GM18861 (cell line): ENCODE results near the gene GEMIN2.
A peak's percentile ranks its signal among the peaks of the same experiment; 100 is the strongest.
"Not testable (repeated sequence)": the region's sequence is repeated elsewhere in the genome, so short reads cannot be mapped to it uniquely, and the experiment has no call there.

ENCODE experiments used
- ATAC-seq: cut with Tn5 transposase; IDR thresholded peaks from one replicate; pipeline ENCODE4 v1.9.1; 2021; ENCODE audit not compliant: unreplicated experiment

The GEMIN2 gene

DNA sequence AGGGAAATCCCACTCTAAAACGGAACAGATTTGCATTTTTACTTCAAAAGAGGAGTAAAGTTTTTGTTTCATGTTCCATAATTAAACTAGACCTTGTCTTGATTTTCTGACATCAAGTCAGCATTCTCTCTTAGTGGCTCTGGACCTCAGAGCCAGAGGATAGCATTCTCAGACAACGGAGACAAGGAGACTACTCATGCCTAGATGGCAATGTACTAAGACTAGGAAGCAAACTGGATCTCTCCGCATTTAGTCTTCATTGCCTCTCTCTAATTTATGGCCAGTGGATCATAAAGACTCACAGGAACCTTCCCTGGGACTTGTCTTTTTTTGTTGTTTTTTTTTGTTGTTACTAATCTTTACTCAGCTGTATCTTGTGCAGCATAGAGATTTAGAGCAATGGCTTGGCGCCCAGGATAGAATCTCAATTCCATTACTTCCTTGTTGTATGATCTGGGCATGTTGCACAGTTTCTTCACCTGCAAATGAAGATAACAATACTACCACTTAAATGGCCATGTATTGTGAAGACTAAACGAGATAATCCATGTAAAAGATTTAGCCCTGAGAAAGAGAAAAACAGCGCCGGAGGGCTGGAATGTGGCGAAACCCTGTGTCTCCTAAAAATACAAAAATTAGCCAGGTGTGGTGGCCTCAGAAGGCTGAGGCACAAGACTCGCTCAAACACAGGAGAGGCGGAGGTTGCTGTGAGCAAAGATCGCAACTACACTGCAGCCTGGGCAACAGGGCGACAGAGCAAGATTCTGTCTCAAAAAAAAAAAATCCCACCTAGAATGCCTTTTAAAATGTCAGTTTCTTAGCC lies 4.0 kb upstream of the GEMIN2 start:
- ATAC-seq: no peak

DNA sequence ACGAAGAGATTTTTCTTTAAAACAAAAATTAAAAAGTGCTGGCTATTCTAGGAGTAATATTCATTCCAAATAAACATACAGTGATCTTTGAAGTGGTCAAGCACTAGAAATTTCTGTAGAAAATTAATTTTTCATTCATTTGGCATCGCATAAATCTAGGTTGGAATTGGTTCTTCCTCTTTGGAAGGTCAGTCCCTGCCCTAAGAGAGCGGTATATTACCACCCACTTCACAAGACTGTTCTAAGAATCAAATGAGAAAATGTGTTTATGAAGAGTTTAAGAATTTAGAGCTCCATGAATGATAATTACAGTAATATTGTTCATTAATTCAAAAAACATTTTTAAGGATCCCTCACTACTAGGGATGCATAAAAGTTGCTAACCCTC lies 444 bp upstream of the GEMIN2 start:
- ATAC-seq: no peak

DNA sequence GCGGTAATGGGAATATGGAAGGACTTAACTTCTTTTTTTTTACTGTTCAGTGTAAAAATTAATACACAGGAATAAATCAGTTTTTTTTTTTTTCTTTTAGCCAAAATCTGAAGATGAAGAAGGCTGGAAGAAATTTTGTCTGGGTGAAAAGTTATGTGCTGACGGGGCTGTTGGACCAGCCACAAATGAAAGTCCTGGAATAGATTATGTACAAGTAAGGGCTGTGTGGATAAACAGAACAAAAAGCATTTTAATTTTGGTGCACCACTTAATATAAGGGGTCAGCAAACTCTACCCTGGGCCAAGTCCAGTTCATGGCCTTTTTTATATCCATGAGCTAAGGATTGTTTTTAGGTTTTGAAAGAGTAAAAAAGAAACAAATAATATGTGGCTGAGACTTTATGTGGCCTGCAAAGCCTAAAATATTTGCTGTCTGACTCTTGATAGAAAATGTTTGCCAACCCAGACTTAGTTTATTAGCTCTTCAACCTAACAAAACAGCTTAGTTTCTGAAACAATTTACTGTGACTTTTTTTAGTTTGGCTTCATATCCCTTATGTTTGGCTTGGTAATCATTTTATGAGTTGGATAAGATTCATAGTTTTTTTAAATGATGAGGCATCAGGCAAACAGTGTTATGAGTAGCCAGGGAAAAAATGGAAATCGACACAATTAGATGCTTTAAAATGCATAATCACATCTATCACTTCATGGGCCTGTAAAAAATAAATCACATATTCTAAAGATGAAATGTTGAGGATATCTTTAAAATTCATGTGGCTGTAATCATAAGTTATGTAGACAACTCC lies 8.4 kb downstream of the GEMIN2 start:
- ATAC-seq: no peak

GRCh38 chr14:39137835-39138234 lies 23.7 kb downstream of the GEMIN2 start:
- not testable (repeated sequence) for ATAC-seq

DNA sequence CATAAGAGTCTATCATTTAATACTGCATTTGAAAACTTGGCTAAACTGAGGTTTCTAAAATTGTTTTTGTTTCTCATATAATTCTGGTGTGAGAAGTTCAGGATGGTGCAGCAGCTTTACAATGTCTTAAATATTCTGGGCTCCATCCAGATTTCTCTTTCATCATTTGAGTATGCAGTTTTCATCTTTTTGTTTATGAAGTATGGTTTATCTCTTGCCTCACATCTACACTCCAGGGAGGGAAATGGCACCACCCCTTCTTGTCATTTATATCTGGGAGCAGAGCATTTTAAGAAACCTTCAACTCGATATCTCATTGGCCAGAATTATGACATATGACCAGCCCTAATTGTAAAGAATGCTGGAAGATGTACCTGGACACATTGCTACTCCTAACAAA lies 24.3 kb downstream of the GEMIN2 start:
- ATAC-seq: no peak

DNA sequence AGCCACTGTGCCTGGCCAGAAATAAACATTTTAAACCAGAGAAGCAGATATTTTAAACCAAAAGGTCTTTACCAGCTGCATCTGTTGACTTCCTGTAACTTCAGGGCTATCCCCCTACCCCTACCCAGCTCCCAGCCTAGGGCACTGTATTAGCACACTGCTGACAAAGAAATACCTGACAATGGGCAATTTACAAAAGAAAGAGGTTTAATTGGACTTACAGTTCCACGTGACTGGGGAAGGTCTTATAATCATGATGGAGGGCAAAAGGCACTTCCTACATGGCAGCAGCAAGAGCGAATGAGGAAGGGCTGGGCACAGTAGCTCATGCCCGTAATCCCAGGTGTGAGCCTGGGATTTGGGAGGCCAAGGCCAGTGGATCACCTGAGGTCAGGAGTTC lies 26.0 kb downstream of the GEMIN2 start:
- no peak for ATAC-seq

DNA sequence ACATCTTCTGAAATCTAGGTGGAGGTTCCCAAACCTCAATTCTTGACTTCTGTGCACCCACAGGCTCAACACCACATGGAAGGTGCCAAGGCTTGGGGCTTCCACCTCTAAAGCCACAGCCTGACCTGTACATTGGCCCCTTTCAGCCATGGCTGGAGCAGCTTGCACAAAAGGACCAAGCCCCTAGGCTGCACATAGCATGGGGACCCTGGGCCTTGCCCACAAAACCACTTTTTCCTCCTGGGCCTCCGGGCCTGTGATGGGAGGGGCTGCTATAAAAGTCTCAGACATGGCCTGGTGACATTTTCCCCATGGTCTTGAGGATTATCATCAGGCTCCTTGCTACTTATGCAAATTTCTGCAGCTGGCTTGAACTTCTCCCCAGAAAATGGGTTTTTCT lies 27.5 kb downstream of the GEMIN2 start:
- not testable (repeated sequence) for ATAC-seq

- not testable (repeated sequence) for ATAC-seq
Observed at GRCh38 chr14:39143226-39143625, 29.1 kb downstream of the GEMIN2 start.

DNA sequence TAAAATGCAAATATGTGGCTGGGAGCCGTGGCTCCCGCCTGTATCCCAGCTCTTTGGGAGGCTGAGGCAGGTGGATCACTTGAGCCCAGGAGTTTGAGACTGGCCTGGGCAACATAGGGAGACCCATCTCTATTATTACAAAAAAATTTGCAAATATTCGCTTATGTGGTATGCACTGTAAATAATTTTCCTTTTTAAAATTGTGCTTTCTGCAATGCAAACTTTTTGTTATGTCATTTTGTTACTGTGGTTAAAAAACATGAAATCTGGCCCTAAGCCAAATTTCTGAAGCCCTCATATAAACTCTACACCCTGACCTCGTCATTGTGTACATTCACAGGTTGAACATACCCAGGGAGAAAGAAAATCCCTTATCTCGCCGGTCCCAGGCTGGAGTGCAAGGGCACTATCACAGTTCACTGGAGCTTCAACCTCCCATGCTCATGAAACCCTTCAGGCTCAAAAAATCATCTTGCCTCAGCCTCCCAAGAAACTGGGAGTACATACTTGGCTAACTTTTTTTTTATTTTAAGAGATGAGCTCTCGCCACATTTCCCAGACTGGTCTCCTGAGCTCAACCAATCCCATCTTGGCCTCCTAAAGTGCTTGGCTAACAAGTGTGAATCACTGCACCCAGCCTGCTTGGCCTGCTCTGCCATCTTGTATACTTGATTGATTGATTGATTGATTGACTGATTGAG lies 31.3 kb downstream of the GEMIN2 start:
- no peak for ATAC-seq

DNA sequence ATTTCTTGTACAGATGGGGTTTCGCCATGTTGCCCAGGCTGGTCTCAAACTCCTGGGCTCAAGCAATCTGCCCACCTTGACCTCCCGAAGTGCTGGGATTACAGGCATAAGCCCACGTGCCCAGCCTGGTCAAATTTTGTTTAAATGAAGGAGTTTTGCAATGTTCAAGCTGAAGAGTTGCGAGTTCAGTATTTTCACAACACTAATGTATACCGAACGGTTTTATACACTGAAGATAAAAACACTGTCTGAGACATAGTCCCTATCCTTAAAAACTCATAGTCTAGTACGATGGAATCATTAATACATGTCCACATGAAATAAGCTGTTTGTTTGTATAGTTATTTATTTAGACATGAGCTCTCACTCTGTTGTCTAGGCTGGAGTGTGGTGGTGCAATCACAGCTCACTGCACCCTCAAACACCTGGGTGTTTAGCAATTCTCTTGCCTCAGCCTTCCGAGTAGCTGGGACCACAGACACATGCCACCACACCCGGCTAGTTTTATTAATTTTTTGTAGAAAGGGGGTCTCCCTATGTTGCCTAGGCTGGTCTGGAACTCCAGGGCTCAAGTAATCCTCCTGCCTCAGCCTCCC lies 40.6 kb downstream of the GEMIN2 start:
- no peak for ATAC-seq

DNA sequence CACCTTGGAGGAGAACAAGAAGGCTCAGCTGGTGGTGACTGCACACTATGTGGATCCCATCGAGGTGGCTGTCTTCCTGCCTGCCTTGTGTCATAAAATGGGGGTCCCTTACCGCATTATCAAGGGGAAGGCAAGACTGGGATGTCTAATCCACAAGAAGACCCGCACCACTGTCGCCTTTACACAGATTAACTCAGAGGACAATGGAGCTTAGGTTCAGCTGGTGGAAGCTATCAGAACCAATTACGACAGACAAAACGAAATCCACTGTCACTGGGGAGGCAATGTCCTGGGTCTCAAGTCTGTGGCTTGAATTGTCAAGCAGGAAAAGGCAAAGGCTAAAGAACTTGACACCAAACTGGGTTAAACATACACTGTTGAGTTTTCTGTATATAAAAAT lies 43.4 kb downstream of the GEMIN2 start:
- ATAC-seq: no peak

GRCh38 chr14:39158222-39158858 lies 44.2 kb downstream of the GEMIN2 start:
- no peak for ATAC-seq

DNA sequence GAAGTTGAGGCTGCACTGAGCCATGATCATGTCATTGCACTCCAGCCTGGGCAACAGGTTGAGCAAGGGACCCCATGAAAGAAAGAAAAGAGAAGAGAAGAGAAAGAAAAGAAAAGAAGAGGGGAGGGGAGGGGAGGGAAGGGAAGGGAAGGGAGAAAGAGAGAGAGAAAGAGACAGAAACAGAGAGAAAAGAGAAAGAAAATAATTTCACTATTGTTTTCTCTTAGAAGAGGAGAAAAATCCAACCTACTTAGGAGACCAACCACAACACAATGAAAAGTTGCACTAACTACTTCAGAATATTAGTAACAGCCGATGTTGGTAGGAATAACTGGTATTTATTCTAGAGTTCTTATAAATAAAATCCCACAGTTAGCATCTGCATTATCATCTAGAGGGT lies 46.4 kb downstream of the GEMIN2 start:
- ATAC-seq: no peak

GRCh38 chr14:39167797-39168320 lies 53.7 kb downstream of the GEMIN2 start:
- not testable (repeated sequence) for ATAC-seq

DNA sequence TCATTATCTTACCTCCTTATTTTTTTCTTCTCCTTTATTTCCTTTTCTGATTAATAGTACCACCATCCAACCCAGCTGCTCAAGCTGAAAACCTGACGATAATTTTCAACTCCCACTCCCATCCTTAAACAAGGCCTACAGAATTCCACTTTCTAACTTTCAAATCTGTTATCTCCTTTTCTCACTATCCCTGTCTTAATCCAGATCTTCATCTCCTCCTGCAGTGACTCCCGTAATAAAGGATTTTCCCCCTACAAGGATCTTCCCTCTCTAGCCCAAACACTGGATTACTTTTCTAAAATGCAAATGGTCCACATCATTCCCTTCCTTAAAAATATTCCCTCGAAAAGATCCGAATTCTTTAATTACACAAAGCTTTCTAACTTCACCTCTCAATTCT lies 54.5 kb downstream of the GEMIN2 start:
- ATAC-seq: no peak

DNA sequence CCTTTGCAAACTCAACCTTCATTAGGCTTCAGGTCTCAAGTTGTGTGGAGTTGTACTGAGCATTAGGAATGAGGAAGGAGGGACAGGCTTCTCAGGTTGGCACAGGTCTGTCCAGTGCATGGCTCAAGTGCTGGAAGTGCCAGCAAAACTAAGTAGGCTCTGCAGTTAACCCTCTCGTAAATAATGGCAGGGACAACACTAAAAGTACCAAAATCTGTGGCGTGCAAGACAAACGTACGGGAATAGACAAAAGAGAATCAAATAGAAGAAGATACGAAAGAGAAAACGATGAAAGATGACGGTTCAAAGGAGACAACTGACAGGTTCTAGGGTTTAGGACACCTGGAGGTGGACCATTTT lies 55.4 kb downstream of the GEMIN2 start:
- no peak for ATAC-seq

- ATAC-seq: no peak
Observed at GRCh38 chr14:39173198-39173597, 59.1 kb downstream of the GEMIN2 start.

DNA sequence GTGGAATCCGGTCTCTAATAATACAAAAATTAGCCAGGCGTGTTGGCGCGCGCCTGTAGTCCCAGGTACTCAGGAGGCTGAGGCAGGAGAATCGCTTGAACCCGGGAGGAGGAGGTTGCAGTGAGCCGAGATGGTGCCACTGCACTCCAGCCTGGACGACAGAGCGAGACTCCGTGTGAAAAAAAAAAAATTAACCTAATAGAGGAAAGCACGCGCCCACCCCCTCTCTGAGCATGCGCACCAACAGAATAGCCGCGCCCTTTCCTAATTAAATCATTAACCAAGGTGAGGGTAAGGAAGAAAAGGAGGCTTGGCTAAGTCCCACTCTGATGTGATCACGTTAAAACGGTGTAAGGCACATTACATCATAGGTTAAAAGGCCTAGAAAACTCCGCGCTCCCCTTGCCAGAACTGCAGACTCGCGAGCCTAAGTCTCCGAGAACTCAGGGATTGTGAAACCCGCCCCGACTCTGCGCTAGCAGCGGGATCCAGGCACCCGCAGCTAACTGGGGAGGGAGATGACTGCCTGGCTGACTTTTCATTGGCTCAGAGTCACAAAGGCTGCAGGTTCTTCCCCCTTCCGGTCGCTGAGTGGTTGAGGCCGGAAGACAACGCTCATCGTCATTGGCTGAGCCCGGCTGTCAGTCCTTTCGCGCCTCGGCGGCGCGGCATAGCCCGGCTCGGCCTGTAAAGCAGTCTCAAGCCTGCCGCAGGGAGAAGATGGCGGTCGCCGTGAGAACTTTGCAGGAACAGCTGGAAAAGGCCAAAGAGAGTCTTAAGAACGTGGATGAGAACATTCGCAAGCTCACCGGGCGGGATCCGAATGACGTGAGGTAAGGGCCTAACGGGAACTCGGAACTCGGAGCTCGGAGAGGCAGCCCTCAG lies 60.7 kb downstream of the GEMIN2 start, which contains the start of gene PNN:
Gene PNN (plus strand): TSS at position 695 of the 885 bp plus-strand sequence. CDS start 26 bp downstream, at position 721.
- peak; percentile 93 for ATAC-seq

GRCh38 chr14:39175445-39176262 lies 61.5 kb downstream of the GEMIN2 start:
- ATAC-seq: peak; percentile 0
